ENCODE measurements around the gene SLC8A1.

The SLC8A1 gene

GRCh38 chr2:40261042-40261441 is 190.8 kb downstream of the SLC8A1 start:
- DNase-seq, result no peak

DNA sequence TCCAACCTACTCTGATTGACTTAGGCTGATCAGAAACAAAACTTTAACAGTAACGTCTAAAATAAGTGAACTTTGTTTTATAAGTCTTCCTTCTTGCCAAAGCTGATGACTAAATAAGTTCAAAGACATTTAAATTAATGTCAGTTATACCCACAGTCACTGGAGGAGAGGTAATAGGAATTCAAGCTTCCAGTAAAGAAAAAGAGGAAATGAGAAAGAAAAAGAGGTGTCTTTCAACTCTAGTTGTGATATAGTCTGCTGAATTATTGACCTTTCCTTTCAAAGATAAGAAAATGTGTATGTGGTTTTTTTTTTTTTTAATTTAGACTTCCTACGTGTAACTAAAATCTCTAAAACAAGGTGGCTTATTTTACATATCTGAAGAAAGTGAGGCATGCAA is 191.5 kb downstream of the SLC8A1 start:
- no peak for DNase-seq

DNA sequence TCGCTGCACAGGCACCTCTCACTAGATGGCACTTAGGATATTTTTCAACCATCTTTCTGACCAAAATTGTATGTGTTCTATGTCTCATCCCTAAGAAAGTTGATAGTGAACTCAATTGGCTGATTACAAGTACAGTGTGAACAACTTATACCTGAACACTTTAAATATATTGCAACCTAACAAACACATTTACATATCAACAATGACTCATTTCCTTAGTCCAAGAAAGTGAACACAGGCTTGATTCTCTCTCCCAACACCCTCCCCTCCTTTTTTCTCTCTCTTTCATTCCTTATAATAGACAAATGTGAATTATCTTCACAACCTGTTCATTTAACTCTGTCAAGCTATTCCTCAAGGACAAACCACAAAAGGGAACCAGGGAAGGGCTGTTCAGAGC is 192.0 kb downstream of the SLC8A1 start:
- DNase-seq, result no peak

DNA sequence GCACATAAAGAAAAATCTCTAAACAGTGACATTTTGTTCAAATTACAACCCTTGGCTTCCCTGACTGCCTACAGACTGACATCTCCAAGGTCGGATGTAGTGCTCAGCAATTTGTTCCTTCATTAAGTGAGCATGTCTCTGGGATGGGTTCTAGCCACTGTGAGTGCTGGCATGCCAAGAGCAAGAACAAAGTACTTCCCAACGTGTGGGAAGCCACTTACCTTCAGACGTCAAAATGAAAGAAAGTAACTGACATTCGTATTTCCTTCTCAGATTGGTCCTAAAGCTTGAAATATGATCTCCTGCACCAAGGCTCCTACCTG is 193.8 kb downstream of the SLC8A1 start:
- no peak for DNase-seq

GRCh38 chr2:40257340-40258134 is 194.4 kb downstream of the SLC8A1 start:
- DNase-seq, result no peak

DNA sequence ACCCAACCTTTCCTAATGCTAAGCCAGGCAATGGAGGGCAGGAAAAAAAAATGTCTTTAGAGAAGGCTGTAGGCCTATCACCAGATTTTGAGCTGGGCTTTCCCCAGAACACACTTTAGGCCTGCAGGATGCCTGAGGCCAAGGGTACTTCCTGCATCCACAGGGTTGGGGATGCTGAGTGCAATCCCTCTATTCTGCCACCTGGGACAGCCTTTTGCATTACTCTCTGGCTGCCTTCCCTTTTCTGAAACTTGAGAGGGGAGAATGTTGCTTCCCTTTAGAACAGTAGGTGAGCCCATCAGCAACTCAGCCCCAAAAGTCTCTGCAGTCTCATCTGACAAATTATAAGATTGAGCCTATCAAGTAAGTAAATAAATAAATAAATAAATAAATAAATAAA is 195.2 kb downstream of the SLC8A1 start:
- no peak for DNase-seq

- no peak for DNase-seq
Observed at GRCh38 chr2:40256008-40256407, 195.9 kb downstream of the SLC8A1 start.

DNA sequence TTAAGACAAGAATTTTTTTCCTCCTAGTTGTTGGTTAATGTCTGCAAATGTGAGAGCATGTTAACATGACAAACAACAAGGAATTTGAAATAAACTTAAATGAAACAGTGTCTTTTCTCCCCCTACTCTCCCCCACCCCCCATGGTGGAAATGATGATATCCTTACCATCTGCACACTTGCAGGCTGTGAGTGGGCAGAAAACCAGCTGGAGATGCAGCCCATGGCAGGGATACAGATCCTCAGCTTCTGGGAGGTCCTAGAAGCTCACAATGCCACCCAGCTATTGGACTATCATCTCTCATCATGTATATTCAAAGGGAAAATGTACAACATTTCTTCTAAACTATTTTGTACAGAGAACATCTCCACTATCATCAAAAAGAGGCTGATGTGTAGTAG is 196.8 kb downstream of the SLC8A1 start:
- DNase-seq, result no peak

DNA sequence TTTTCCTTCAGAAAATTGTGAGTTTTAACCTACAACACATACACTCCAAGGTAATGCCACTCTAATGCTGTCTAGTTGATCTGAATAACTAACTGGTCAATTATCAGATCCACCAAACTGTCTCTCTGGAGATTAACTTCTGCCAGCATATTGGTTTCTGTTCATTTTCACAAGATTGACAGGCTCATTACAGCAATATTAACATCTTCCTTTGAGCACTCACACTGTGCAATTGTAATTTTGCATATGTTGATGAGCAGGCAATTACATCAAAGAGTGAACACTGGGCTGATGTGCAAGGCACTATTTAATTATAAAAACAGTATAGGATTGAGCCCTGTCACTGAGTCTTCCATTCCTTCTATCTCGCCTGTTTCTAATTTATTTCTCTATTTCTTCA is 197.3 kb downstream of the SLC8A1 start:
- no peak for DNase-seq

- DNase-seq, result no peak
Observed at GRCh38 chr2:40251137-40251536, 200.8 kb downstream of the SLC8A1 start.

GRCh38 chr2:40249577-40249976 is 202.3 kb downstream of the SLC8A1 start:
- no peak for DNase-seq

DNA sequence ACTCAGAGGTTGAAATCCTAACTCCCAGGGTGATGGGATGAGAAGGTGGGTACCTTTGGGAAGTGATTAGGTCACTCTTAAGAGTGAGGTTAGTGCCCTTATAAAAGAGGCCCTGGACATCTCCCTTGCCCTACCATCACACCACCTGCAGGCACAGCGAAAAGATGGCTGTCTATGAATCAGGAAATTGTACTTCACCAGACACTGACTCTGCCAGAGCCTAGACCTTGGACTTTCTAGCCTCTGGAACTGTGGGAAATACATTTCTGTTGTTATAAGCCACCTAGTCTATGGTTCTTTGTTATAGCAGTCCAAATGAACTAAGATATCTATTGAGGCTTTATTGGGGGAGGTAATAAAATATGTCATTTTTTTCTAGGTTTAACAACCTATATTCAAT is 203.6 kb downstream of the SLC8A1 start:
- no peak for DNase-seq

- DNase-seq, result no peak
Observed at GRCh38 chr2:40244675-40245074, 207.2 kb downstream of the SLC8A1 start.

DNA sequence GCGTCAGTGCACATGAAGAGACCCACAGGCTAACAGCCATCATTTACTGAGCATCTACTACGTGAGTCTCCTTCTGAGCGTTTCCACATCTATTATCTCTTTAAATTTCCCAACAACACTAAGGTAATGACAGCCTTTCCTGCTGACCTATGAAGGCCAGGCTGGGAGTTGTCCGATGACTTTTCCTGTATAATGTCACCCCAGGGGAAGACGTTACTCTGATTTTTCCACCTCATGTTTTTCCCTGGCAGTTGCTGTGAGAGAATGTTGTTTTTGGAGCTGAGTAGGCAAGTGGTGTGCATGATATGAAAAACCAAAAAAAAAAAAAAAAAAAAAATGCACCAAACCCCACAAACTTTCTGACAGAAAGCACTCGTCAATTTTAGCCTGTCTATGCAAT is 207.6 kb downstream of the SLC8A1 start:
- DNase-seq, result no peak

DNA sequence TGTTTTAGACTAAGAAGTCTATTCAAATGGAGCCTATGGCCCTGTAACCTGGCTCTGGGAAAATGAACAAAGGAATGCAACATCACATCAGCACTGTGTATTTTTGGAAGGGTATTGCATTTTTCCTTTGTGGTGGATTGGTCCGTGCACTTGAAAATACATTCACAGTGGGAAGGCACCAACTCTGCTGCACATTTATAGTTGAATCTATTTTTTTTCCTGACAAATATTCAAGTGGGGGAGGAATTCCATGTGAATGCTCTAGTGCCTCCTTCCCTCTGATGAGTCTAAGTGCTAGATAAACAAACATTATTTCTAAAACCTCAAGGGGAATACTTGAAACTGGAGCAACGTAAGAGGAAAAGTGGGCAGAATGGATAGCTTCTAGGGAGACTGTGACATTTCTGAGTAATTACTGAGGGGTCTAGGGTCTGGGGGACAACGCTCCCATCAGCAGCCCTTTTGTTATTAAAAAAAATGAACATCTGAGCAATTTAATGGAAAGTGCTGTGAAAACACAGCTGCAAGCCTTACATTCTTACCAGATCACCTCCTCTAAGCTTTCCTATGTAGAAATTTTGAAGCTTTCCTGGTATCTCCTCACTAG is 208.2 kb downstream of the SLC8A1 start:
- no peak for DNase-seq

GRCh38 chr2:40242315-40242714 is 209.6 kb downstream of the SLC8A1 start:
- no peak for DNase-seq

DNA sequence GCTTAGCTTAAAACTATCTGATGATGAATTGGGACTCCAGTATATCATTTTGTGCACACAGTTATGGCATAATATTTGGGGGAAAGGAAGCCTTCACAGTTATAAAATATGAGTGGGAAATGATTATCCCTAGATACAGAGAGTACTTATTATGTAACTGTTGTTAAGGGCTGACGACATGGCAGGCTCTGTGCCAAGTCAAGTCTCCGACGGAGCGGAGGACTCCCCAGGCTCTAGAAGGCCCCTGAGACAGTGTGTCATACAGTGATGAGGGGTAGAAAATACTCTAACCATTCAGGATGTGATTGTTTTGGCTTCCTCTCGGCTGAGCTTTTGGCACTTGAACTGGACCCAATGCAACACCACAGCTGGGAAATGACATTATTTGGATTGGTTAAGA is 211.8 kb downstream of the SLC8A1 start:
- no peak for DNase-seq

- no peak for DNase-seq
Observed at GRCh38 chr2:40230707-40231432, 221.0 kb downstream of the SLC8A1 start.

DNA sequence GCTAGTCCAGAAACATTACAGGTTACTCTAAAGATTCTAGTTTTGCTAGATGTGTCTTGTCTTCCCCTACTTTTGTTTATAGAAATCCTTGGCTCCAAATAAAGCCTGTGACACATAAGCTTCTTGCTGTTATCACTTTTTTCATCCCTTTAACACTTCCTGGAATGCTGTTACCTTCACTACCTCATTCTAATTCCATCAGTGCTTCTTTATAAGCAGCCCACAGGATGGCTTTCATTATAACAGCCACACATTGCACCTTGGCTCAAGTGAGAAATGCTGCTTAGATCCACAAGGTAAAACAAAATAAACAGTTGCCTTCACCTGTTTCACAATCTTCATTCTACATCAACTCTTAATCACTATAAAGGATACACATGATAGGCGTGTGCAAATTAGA is 221.7 kb downstream of the SLC8A1 start:
- DNase-seq, result no peak

GRCh38 chr2:40228310-40228709 is 223.6 kb downstream of the SLC8A1 start:
- DNase-seq, result no peak

- DNase-seq, result no peak
Observed at GRCh38 chr2:40227210-40227609, 224.7 kb downstream of the SLC8A1 start.

- DNase-seq, result no peak
Observed at GRCh38 chr2:40226637-40227036, 225.3 kb downstream of the SLC8A1 start.

DNA sequence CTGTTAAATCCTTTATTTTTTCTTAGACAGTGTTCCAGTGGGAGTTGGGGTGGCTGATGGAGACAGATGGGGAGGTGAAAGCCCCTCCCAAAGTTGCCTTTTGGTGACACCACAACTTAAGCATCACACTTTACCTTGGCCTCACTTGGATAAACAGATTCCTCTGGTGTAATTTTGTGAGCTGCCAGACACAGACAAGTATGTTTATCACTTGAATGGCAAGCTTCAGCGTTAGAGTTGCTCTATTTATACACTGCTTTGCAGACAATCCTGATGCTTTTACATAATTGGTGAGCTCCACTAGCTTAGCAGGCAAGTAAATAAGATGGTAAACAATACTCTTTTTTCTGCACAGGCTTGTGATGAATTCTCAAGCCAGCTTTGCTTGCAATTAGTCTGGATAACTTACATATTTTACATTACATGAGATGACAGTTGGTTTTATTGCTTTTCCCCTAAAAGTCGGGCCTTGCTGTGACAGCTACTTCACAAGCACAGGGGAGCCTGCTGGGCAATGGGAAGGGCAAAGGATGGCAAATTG is 226.2 kb downstream of the SLC8A1 start:
- no peak for DNase-seq

- DNase-seq, result no peak
Observed at GRCh38 chr2:40224318-40224717, 227.6 kb downstream of the SLC8A1 start.

All from CD4-positive, alpha-beta T cell treated with Interleukin-4 for 4 hours (primary cell).